HG03025 (cell line): ENCODE results near the gene CCDC51.
"Not testable (repeated sequence)": the region's sequence is repeated elsewhere in the genome, so short reads cannot be mapped to it uniquely, and the experiment has no call there.

Experiments
- ATAC-seq: cut with Tn5 transposase; IDR thresholded peaks from one replicate; pipeline ENCODE4 v1.9.1; 2021; ENCODE audit warnings: mild to moderate bottlenecking, moderate library complexity; ENCODE audit not compliant: unreplicated experiment, low FRiP score

The CCDC51 gene

GRCh38 chr3:48466386-48467109, 26.6 kb upstream of the CCDC51 start:
- peak; percentile 11 for ATAC-seq

- ATAC-seq = peak; percentile 75
Measured at GRCh38 chr3:48465531-48466378, 25.8 kb upstream of the CCDC51 start.

- no peak for ATAC-seq
Measured at GRCh38 chr3:48465237-48465530, 25.3 kb upstream of the CCDC51 start.

GRCh38 chr3:48464713-48465221, 24.8 kb upstream of the CCDC51 start:
- no peak for ATAC-seq

- no peak for ATAC-seq
Measured at GRCh38 chr3:48463703-48464102, 23.8 kb upstream of the CCDC51 start.

GRCh38 chr3:48461767-48462166, 21.8 kb upstream of the CCDC51 start:
- ATAC-seq = not testable (repeated sequence)

GRCh38 chr3:48460517-48460902, 20.6 kb upstream of the CCDC51 start:
- ATAC-seq = no peak

- ATAC-seq = no peak
Measured at GRCh38 chr3:48459773-48460516, 20.0 kb upstream of the CCDC51 start.

- no peak for ATAC-seq
Measured at GRCh38 chr3:48459331-48459730, 19.4 kb upstream of the CCDC51 start.

GRCh38 chr3:48456456-48456855, 16.5 kb upstream of the CCDC51 start:
- ATAC-seq = no peak

GRCh38 chr3:48451270-48451669, 11.4 kb upstream of the CCDC51 start:
- no peak for ATAC-seq

- ATAC-seq = peak; percentile 79
Measured at GRCh38 chr3:48446425-48447193, 6.7 kb upstream of the CCDC51 start, which contains the start of gene ATRIP. TSS of gene ATRIP (plus strand) at chr3:48446737. CDS start at chr3:48446846, 109 bp downstream.

- ATAC-seq = no peak
Measured at GRCh38 chr3:48446043-48446424, 6.1 kb upstream of the CCDC51 start.

GRCh38 chr3:48445277-48445882, 5.5 kb upstream of the CCDC51 start:
- ATAC-seq = no peak

GRCh38 chr3:48441940-48442339, 2.0 kb upstream of the CCDC51 start:
- no peak for ATAC-seq

GRCh38 chr3:48440590-48440958, 655 bp upstream of the CCDC51 start:
- ATAC-seq = no peak

- no peak for ATAC-seq
Measured at GRCh38 chr3:48437812-48438211, 2.1 kb downstream of the CCDC51 start.

GRCh38 chr3:48436855-48437254, 3.1 kb downstream of the CCDC51 start:
- ATAC-seq = no peak

GRCh38 chr3:48436477-48436787, 3.5 kb downstream of the CCDC51 start:
- no peak for ATAC-seq
